IMR-90 (cell line): ENCODE measurements around the gene FAM227B. TPM values are rescaled to one million over a fixed set of nuclear protein-coding genes. Genes with fewer than 3 reads are reported as not detected.

Experiments
- ATAC-seq: fragments of 200-7000 bp; cut with Tn5 transposase; 2 replicates; pipeline ENCODE4 v1.9.1; 2020; ENCODE audit warnings: low read depth, mild to moderate bottlenecking, moderate library complexity
- BruUV-seq: library from RNA; stranded (reverse); fragments of 400-500 nt; replicated peaks from 2 replicates; lab custom pipeline; 2021; lab: Mats Ljungman, UMichigan
- CTCF ChIA-PET: fragments of 300-600 bp; formaldehyde crosslinking; extraction: SDS; loops from one replicate; lab custom pipeline; 2021; ENCODE audit warnings: antibody characterized with exemption; lab: Yijun Ruan, JAX
- POLR2A ChIA-PET: fragments of 300-600 bp; sonication (Branson Sonifier 250); formaldehyde crosslinking; loops from one replicate; lab custom pipeline; 2022; ENCODE audit warnings: antibody characterized with exemption; ENCODE audit not compliant: unreplicated experiment; lab: Charles Lee
- DNase-seq: peaks from one replicate; pipeline ENCODE4 v3.0.0; 2013
- H2AFZ ChIP-seq: replicated peaks from 2 replicates; pipeline ENCODE3; 2013; ENCODE audit warnings: low read length, mild to moderate bottlenecking; ENCODE audit not compliant: poor library complexity
- H2AK5ac ChIP-seq: 2 replicates; pipeline ENCODE4 v1.6.1; 2013; ENCODE audit warnings: low read depth, low read length, inconsistent platforms
- H2AK9ac ChIP-seq: replicated peaks from 2 replicates; pipeline ENCODE3; 2013; ENCODE audit warnings: mild to moderate bottlenecking, low read depth, low read length, moderate library complexity; ENCODE audit not compliant: poor library complexity
- H2BK120ac ChIP-seq: 2 replicates; pipeline ENCODE4 v1.6.1; 2013; ENCODE audit warnings: low read depth, low read length, inconsistent platforms
- H2BK15ac ChIP-seq: 3 replicates; pipeline ENCODE4 v1.6.1; 2013; ENCODE audit warnings: low read depth, low read length, inconsistent platforms
- H2BK20ac ChIP-seq: 2 replicates; pipeline ENCODE4 v1.6.1; 2013; ENCODE audit warnings: low read depth, mild to moderate bottlenecking, inconsistent platforms, low read length, moderate library complexity
- H2BK5ac ChIP-seq: 2 replicates; pipeline ENCODE4 v1.6.1; 2013; ENCODE audit warnings: mild to moderate bottlenecking, low read depth, low read length, inconsistent platforms; ENCODE audit not compliant: poor library complexity, severe bottlenecking
- H3K14ac ChIP-seq: replicated peaks from 2 replicates; pipeline ENCODE4 v1.6.1; 2013; ENCODE audit warnings: low read depth, low read length, inconsistent platforms
- H3K18ac ChIP-seq: 2 replicates; pipeline ENCODE4 v1.6.1; 2013; ENCODE audit warnings: low read depth, low read length, control low read depth
- H3K23ac ChIP-seq: 2 replicates; pipeline ENCODE4 v1.6.1; 2013; ENCODE audit warnings: low read depth, low read length, inconsistent platforms
- H3K27ac ChIP-seq: 2 replicates; pipeline ENCODE4 v1.5.1; 2013; ENCODE audit warnings: mild to moderate bottlenecking, control low read depth, low read length; ENCODE audit not compliant: insufficient read depth
- H3K27me3 ChIP-seq: 2 replicates; pipeline ENCODE4 v1.6.1; 2013; ENCODE audit warnings: low read length; ENCODE audit not compliant: control insufficient read depth, insufficient read depth
- H3K36me3 ChIP-seq: 2 replicates; pipeline ENCODE4 v1.6.1; 2013; ENCODE audit warnings: low read length, mixed read lengths; ENCODE audit not compliant: control insufficient read depth, insufficient read depth
- H3K4ac ChIP-seq: 2 replicates; pipeline ENCODE4 v1.6.1; 2013; ENCODE audit warnings: low read depth, low read length, inconsistent platforms
- H3K4me1 ChIP-seq: 2 replicates; pipeline ENCODE4 v1.6.1; 2013; ENCODE audit warnings: low read length, mixed read lengths; ENCODE audit not compliant: control insufficient read depth, insufficient read depth
- H3K4me2 ChIP-seq: 2 replicates; pipeline ENCODE4 v1.6.1; 2013; ENCODE audit warnings: low read depth, mild to moderate bottlenecking, control low read depth, low read length, moderate library complexity
- H3K4me3 ChIP-seq: 2 replicates; pipeline ENCODE4 v1.5.1; 2013; ENCODE audit warnings: low read depth, mild to moderate bottlenecking, control low read depth, low read length, moderate library complexity; ENCODE audit not compliant: insufficient read depth
- H3K56ac ChIP-seq: 2 replicates; pipeline ENCODE4 v1.6.1; 2013; ENCODE audit warnings: low read length, inconsistent platforms; ENCODE audit not compliant: insufficient read depth; ENCODE audit errors: extremely low read depth
- H3K79me1 ChIP-seq, 2 experiments: 2 replicates each; pipeline ENCODE4 v1.6.1; 2013; ENCODE audit warnings: low read length in 2 of 2, inconsistent platforms in 1 of 2, low read depth in 1 of 2
- H3K9ac ChIP-seq: 2 replicates; pipeline ENCODE4 v1.6.1; 2013; ENCODE audit warnings: low read depth, low read length, control low read depth
- H3K9me1 ChIP-seq: 2 replicates; pipeline ENCODE4 v1.6.1; 2013; ENCODE audit warnings: low read length, inconsistent platforms; ENCODE audit not compliant: insufficient read depth
- H3K9me3 ChIP-seq: 2 replicates; pipeline ENCODE4 v1.6.1; 2013; ENCODE audit warnings: low read length; ENCODE audit not compliant: control insufficient read depth, insufficient read depth
- H4K20me1 ChIP-seq: 2 replicates; pipeline ENCODE4 v1.6.1; 2013; ENCODE audit warnings: low read length, inconsistent platforms; ENCODE audit not compliant: insufficient read depth
- H4K5ac ChIP-seq: 2 replicates; pipeline ENCODE4 v1.6.1; 2013; ENCODE audit warnings: mild to moderate bottlenecking, low read depth, low read length, control low read depth
- H4K8ac ChIP-seq, 2 experiments: 2 replicates each; pipeline ENCODE4 v1.6.1; 2013; ENCODE audit warnings: low read depth in 2 of 2, low read length in 2 of 2, control low read depth in 1 of 2, inconsistent platforms in 1 of 2
- H4K91ac ChIP-seq: 2 replicates; pipeline ENCODE4 v1.6.1; 2013; ENCODE audit warnings: low read depth, low read length, inconsistent platforms; ENCODE audit not compliant: insufficient read depth
- BHLHE40 ChIP-seq: fragments of 150-350 bp; IDR thresholded peaks from 2 replicates; pipeline ENCODE4 v1.6.1; 2016; ENCODE audit warnings: mild to moderate bottlenecking, low read depth, low read length
- CEBPB ChIP-seq: IDR thresholded peaks from 2 replicates; pipeline ENCODE4 v1.6.1; 2012; ENCODE audit warnings: low read depth, low read length, improper control_type of control experiment
- MXI1 ChIP-seq: IDR thresholded peaks from 2 replicates; pipeline ENCODE4 v1.6.1; 2012; ENCODE audit warnings: low read depth, mild to moderate bottlenecking, low read length, moderate library complexity, borderline replicate concordance
- RFX5 ChIP-seq: IDR thresholded peaks from 2 replicates; pipeline ENCODE4 v1.8.0; 2012; ENCODE audit warnings: low read depth, mild to moderate bottlenecking, low read length, moderate library complexity
- SMC3 ChIP-seq: fragments of 150-350 bp; IDR thresholded peaks from 2 replicates; pipeline ENCODE4 v1.6.1; 2016; ENCODE audit warnings: low read depth, mild to moderate bottlenecking, antibody characterized with exemption, low read length, moderate library complexity
- WGBS, 2 experiments: methylation state at CpG; one replicate each; pipeline versions ENCODE4 v1.1.5 to v1.1.7; 2013; ENCODE audit warnings: missing lambda C conversion rate in 2 of 2; ENCODE audit not compliant: insufficient read length in 1 of 2; ENCODE audit errors: extremely low coverage in 2 of 2; 5-methylcytosine and 5-hydroxymethylcytosine counted together
- dilution Hi-C: fragments of 300-500 bp; cut with HindIII; formaldehyde crosslinking; loops from one replicate; pipeline ENCODE4 v1.14.3; 2018; ENCODE audit warnings: low sequenced_read_pairs; ENCODE audit not compliant: unreplicated experiment
- in situ Hi-C: fragments of 300-500 bp; cut with MboI; formaldehyde crosslinking; loops from 3 replicates; pipeline ENCODE4 v1.14.3; 2019; ENCODE audit warnings: low sequenced_read_pairs, inconsistent platforms, mixed read lengths
- intact Hi-C: fragments of 100-400 bp; cut with micrococcal nuclease; formaldehyde crosslinking; loops from 2 replicates; pipeline ENCODE4 v1.10.0; 2022
- polyA plus RNA-seq, 3 experiments: library from polyadenylated mRNA; depleted of rRNA; stranded (reverse); fragments of >200 nt; gene quantifications; 2 replicates each; pipeline ENCODE4 v1.2.3, GENCODE V29; 2012; ENCODE audit warnings: low replicate concordance in 1 of 3
- total RNA-seq: library from RNA; depleted of rRNA; stranded (reverse); fragments of >200 nt; gene quantifications from 2 replicates; pipeline ENCODE4 v1.2.3, GENCODE V29; 2012

The FAM227B gene
- total and polyA plus RNA-seq, 2 of the 4 experiments (the other 2 are of a cell fraction): 1.8 to 3.0 TPM

DNA sequence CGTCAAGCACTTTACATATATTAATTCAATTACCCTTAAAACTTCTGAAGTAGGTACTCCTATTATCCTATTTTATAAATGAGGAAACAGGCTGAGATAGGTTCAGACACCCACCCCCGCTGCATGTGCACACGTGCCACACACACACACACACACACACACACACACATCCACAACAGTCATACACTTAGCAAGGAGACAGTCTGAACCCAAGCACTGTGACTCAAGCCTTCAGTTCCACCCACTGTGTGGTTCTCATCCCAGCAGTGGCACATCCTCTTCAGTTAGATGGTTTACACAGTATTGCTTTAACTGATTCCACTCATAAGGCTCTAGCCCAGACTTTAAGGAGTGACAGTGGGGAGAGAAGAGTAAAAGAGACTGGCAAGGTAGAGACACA lies 288.7 kb downstream of the FAM227B start:
- peak overlapping the region; percentile 56 for H3K4ac ChIP-seq
- peaks cover 5% of the 10 kb centered on the region for H3K36me3 ChIP-seq
- no peaks in the 10 kb centered on the region for H3K4me1 ChIP-seq
- ATAC-seq: peak; percentile 40; the same call in 1 of the 2 replicates
- no peak overlapping the region for H2BK15ac ChIP-seq
- 0 out of 2 replicates have a peak overlapping the region, but pooled peaks have one; percentile 74 for H3K14ac ChIP-seq
- H2BK120ac ChIP-seq: no peak overlapping the region
- no peak overlapping the region for H3K4me3 ChIP-seq
- H4K20me1 ChIP-seq: no peaks in the 10 kb centered on the region
- H4K8ac ChIP-seq: no peak overlapping the region
- H2AK5ac ChIP-seq: no peak overlapping the region
- H3K79me1 ChIP-seq: 0 out of 4 replicates have a peak, but pooled peaks cover 0 to 3% of the 10 kb centered on the region in 2 experiments
- H3K9ac ChIP-seq: no peak overlapping the region
- WGBS, 2 experiments: no CpG with 5 or more reads among the region's 3 CpGs
- peaks cover 9% of the 10 kb centered on the region for H3K9me1 ChIP-seq
- TF ChIP-seq RFX5 (no peak), MXI1 (no peak), BHLHE40 (peak; percentile 93), CEBPB (no peak), SMC3 (no peak)
- CTCF ChIA-PET: no interaction called here
- no peak overlapping the region for H3K4me2 ChIP-seq
- POLR2A ChIA-PET: no interaction called here
- H4K5ac ChIP-seq: no peak overlapping the region
- peak; percentile 49 for DNase-seq
- in situ Hi-C loops (no loop called here), dilution Hi-C loops (no loop called here), intact Hi-C loops (no loop called here)
- H3K27me3 ChIP-seq: no peaks in the 10 kb centered on the region
- no peaks in the 10 kb centered on the region for H3K9me3 ChIP-seq
- BruUV-seq: no TSS peak
- H2BK5ac ChIP-seq: peak overlapping the region; percentile 8
- H3K23ac ChIP-seq: peak overlapping the region; percentile 8; the same call in 1 of the 2 replicates
- no peak overlapping the region for H2AFZ ChIP-seq
- H2BK20ac ChIP-seq: no peak overlapping the region
- H3K27ac ChIP-seq: no peak overlapping the region
- H3K18ac ChIP-seq: no peak overlapping the region
- H3K56ac ChIP-seq: no peak overlapping the region
- H4K91ac ChIP-seq: no peak overlapping the region
- H2AK9ac ChIP-seq: peak overlapping the region; percentile 49
